ENCODE data around the gene MDH1B.

The MDH1B gene

GRCh38 chr2:206713746-206714145 is 51.4 kb downstream of the MDH1B start:
- Histone ChIP-seq H3K79me2 (no peaks in the 10 kb centered on the region), H3K4me1 (no peaks in the 10 kb centered on the region), H3K4me3 (ENCODE audit: low read depth, low read length) (no peak overlapping the region), H3K36me3 (ENCODE audit: control insufficient read depth, insufficient read depth, low read length) (no peaks in the 10 kb centered on the region), H3K9me3 (ENCODE audit: control insufficient read depth, low read length) (no peaks in the 10 kb centered on the region), H3K9ac (no peak overlapping the region), H3K27ac (no peak overlapping the region), H3K4me2 (ENCODE audit: low read length) (no peak overlapping the region), H3K27me3 (ENCODE audit: control insufficient read depth, insufficient read depth, low read length) (no peaks in the 10 kb centered on the region), H2AFZ (no peak overlapping the region)
- no peak for TF ChIP-seq CTCF (IDR thresholded peaks at IDR 0.05)

- no peak for TF ChIP-seq CTCF (IDR thresholded peaks at IDR 0.05)
- Histone ChIP-seq H2AFZ (no peak overlapping the region), H3K36me3 (ENCODE audit: control insufficient read depth, insufficient read depth, low read length) (no peaks in the 10 kb centered on the region), H3K9me3 (ENCODE audit: control insufficient read depth, low read length) (no peaks in the 10 kb centered on the region), H3K9ac (no peak overlapping the region), H3K27ac (no peak overlapping the region), H3K79me2 (no peaks in the 10 kb centered on the region), H3K4me2 (ENCODE audit: low read length) (no peak overlapping the region), H3K4me3 (ENCODE audit: low read depth, low read length) (no peak overlapping the region), H3K4me1 (no peaks in the 10 kb centered on the region), H3K27me3 (ENCODE audit: control insufficient read depth, insufficient read depth, low read length) (no peaks in the 10 kb centered on the region)
These were observed 56.8 kb downstream of the MDH1B start for GRCh38 chr2:206708286-206708685.

GRCh38 chr2:206707164-206707701 is 57.9 kb downstream of the MDH1B start:
- no peak for TF ChIP-seq CTCF (IDR thresholded peaks at IDR 0.05)
- Histone ChIP-seq H3K79me2 (no peaks in the 10 kb centered on the region), H2AFZ (no peak overlapping the region), H3K9me3 (ENCODE audit: control insufficient read depth, low read length) (no peaks in the 10 kb centered on the region), H3K4me1 (no peaks in the 10 kb centered on the region), H3K27me3 (ENCODE audit: control insufficient read depth, insufficient read depth, low read length) (no peaks in the 10 kb centered on the region), H3K4me2 (ENCODE audit: low read length) (no peak overlapping the region), H3K4me3 (ENCODE audit: low read depth, low read length) (no peak overlapping the region), H3K27ac (no peak overlapping the region), H3K36me3 (ENCODE audit: control insufficient read depth, insufficient read depth, low read length) (no peaks in the 10 kb centered on the region), H3K9ac (no peak overlapping the region)

GRCh38 chr2:206701952-206702605 is 63.0 kb downstream of the MDH1B start:
- no peak for TF ChIP-seq CTCF (IDR thresholded peaks at IDR 0.05)
- H3K79me2 ChIP-seq, result no peaks in the 10 kb centered on the region
- H3K9ac ChIP-seq, result no peak overlapping the region
- H3K4me1 ChIP-seq, result no peaks in the 10 kb centered on the region
- H3K4me2 ChIP-seq (ENCODE audit: low read length), result no peak overlapping the region
- H3K36me3 ChIP-seq (ENCODE audit: control insufficient read depth, insufficient read depth, low read length), result no peaks in the 10 kb centered on the region
- H3K27me3 ChIP-seq (ENCODE audit: control insufficient read depth, insufficient read depth, low read length), result no peaks in the 10 kb centered on the region
- H3K27ac ChIP-seq, result no peak overlapping the region
- no peak overlapping the region for H2AFZ ChIP-seq
- no peaks in the 10 kb centered on the region for H3K9me3 ChIP-seq (ENCODE audit: control insufficient read depth, low read length)
- H3K4me3 ChIP-seq (ENCODE audit: low read depth, low read length), result no peak overlapping the region

GRCh38 chr2:206700156-206700555 is 65.0 kb downstream of the MDH1B start:
- Histone ChIP-seq H3K27me3 (ENCODE audit: control insufficient read depth, insufficient read depth, low read length) (no peaks in the 10 kb centered on the region), H3K4me3 (ENCODE audit: low read depth, low read length) (no peak overlapping the region), H3K9me3 (ENCODE audit: control insufficient read depth, low read length) (no peaks in the 10 kb centered on the region), H3K4me2 (ENCODE audit: low read length) (no peak overlapping the region), H3K36me3 (ENCODE audit: control insufficient read depth, insufficient read depth, low read length) (no peaks in the 10 kb centered on the region), H3K79me2 (no peaks in the 10 kb centered on the region), H3K27ac (no peak overlapping the region), H3K4me1 (no peaks in the 10 kb centered on the region), H3K9ac (no peak overlapping the region), H2AFZ (no peak overlapping the region)
- TF ChIP-seq CTCF (IDR thresholded peaks at IDR 0.05), result no peak

Measured in parathyroid adenoma (tissue), 2 donors.